ENCODE data around the gene BMAL1.

GRCh38 chr11:13318498-13319295, 41.1 kb downstream of the BMAL1 start:
- TF ChIP-seq CTCF (conservative IDR thresholded peaks at IDR 0.05; ENCODE audit: low read depth, low read length) (no peak), EZH2 (IDR thresholded peaks at IDR 0.05; ENCODE audit: borderline replicate concordance, low read depth, low read length, poor library complexity, severe bottlenecking) (no peak)
